CD4-positive, CD25-positive, alpha-beta regulatory T cell (primary cell): ENCODE measurements around the gene TTC28. TPM values are rescaled to one million over a fixed set of nuclear protein-coding genes. Genes with fewer than 3 reads are reported as not detected.

Experiments used
- ATAC-seq, 2 donors: fragments of 150-1000 bp; cut with Tn5 transposase; one replicate each; pipeline ENCODE4 v1.10.0; 2021; ENCODE audit warnings: low read depth in 2 of 2, moderate number of reproducible peaks in 2 of 2, moderate library complexity in 1 of 2
- DNase-seq, 3 donors: peaks; one replicate each; pipeline versions ENCODE4 v3.0.0 to v3.0.0-alpha.2; 2012 to 2022; ENCODE audit warnings: mixed read lengths in 1 of 3
- H3K27ac ChIP-seq: one replicate; pipeline ENCODE4 v1.7.0; 2013; ENCODE audit warnings: mild to moderate bottlenecking, low read length; ENCODE audit not compliant: insufficient read depth, poor library complexity, severe bottlenecking
- H3K27me3 ChIP-seq: one replicate; pipeline ENCODE4 v1.7.0; 2013; ENCODE audit warnings: low read length; ENCODE audit not compliant: control insufficient read depth, insufficient read depth
- H3K36me3 ChIP-seq: one replicate; pipeline ENCODE4 v1.7.0; 2013; ENCODE audit warnings: mild to moderate bottlenecking, low read length, moderate library complexity; ENCODE audit not compliant: control insufficient read depth, insufficient read depth
- H3K4me1 ChIP-seq: 2 replicates; pipeline ENCODE4 v1.7.0; 2013; ENCODE audit warnings: mild to moderate bottlenecking, low read length; ENCODE audit not compliant: insufficient read depth, control insufficient read depth, poor library complexity, severe bottlenecking
- H3K4me3 ChIP-seq: one replicate; pipeline ENCODE4 v1.7.0; 2013; ENCODE audit warnings: low read depth, mild to moderate bottlenecking, low read length, moderate library complexity
- H3K9me3 ChIP-seq, 2 experiments: 1 replicate in 1 of 2; 2 replicates in 1 of 2; pipeline ENCODE4 v1.7.0; 2013; ENCODE audit warnings: low read length in 2 of 2, mild to moderate bottlenecking in 1 of 2, moderate library complexity in 1 of 2; ENCODE audit not compliant: control insufficient read depth in 2 of 2
- H3K27ac Mint-ChIP-seq, 3 donors: one replicate each; pipeline ENCODE4 v1.8.0; 2020 to 2022; ENCODE audit warnings: mild to moderate bottlenecking in 3 of 3, mixed read lengths in 3 of 3, moderate library complexity in 2 of 3
- H3K27me3 Mint-ChIP-seq: one replicate; pipeline ENCODE4 v1.8.0; 2022; ENCODE audit warnings: mild to moderate bottlenecking, mixed read lengths
- H3K36me3 Mint-ChIP-seq: one replicate; pipeline ENCODE4 v1.8.0; 2020; ENCODE audit warnings: mixed read lengths
- H3K4me1 Mint-ChIP-seq, 4 donors: one replicate each; pipeline ENCODE4 v1.8.0; 2020 to 2022; ENCODE audit warnings: mixed read lengths in 4 of 4, mild to moderate bottlenecking in 1 of 4
- H3K4me3 Mint-ChIP-seq, 4 donors: one replicate each; pipeline ENCODE4 v1.8.0; 2020 to 2022; ENCODE audit warnings: mild to moderate bottlenecking in 4 of 4, mixed read lengths in 4 of 4, moderate library complexity in 3 of 4
- H3K9me3 Mint-ChIP-seq, 7 donors: one replicate each; pipeline ENCODE4 v1.8.0; 2020 to 2022; ENCODE audit warnings: mixed read lengths in 7 of 7, mild to moderate bottlenecking in 3 of 7, moderate library complexity in 2 of 7
- polyA plus RNA-seq, 4 donors: library from polyadenylated mRNA; unstranded; fragments of 300-500 nt; fragmentation: Illumina TruSeq; gene quantifications; one replicate each; pipeline ENCODE4 v1.2.3, GENCODE V29; 2021
- total RNA-seq: library from RNA; stranded (reverse); gene quantifications from one replicate; pipeline ENCODE4 v1.2.3, GENCODE V29; 2022

The TTC28 gene
- total and polyA plus RNA-seq, 5 donors from 2014 or later: 0.02 to 2.7 (median 0.28) TPM; not detected in 1

DNA sequence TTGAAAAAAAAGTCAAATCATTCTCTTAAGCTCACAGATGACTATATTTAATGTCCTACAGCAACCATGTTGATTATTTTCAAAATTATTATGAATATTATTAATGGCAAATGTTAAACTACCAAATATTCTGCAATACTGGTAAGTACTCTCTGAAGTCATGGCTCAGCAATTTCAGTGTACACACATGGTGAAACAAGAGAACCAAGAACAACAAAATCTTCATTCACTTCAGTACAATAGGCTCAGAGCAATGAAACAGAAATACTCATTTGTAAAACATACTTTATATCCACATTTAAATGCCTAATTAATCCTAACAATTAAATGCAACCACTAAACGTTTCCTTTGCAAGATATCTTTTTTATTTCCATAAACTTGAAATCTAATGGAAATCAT, 347.2 kb downstream of the TTC28 start:
- Mint-ChIP-seq H3K4me1 (peaks cover 0 to 1% (median 0%) of the 10 kb centered on the region in 4 donors), H3K27me3 (peaks cover 5% of the 10 kb centered on the region), H3K4me3 (no peak overlapping the region), H3K9me3 (peaks cover 0 to 5% (median 0%) of the 10 kb centered on the region in 7 donors), H3K27ac (no peak overlapping the region), H3K36me3 (no peaks in the 10 kb centered on the region)
- Histone ChIP-seq H3K4me3 (no peak overlapping the region), H3K27ac (no peak overlapping the region), H3K9me3 (no peaks in the 10 kb centered on the region), H3K27me3 (peaks cover 3% of the 10 kb centered on the region), H3K36me3 (no peaks in the 10 kb centered on the region), H3K4me1 (no peaks in the 10 kb centered on the region)
- no peak for DNase-seq
- no peak for ATAC-seq

GRCh38 chr22:28331695-28332094, 347.9 kb downstream of the TTC28 start:
- H3K36me3 Mint-ChIP-seq: no peaks in the 10 kb centered on the region
- no peak overlapping the region for H3K27ac ChIP-seq
- peaks cover 0 to 5% (median 0%) of the 10 kb centered on the region in 7 donors for H3K9me3 Mint-ChIP-seq
- H3K4me3 ChIP-seq: no peak overlapping the region
- peaks cover 3% of the 10 kb centered on the region for H3K27me3 ChIP-seq
- H3K27ac Mint-ChIP-seq: no peak overlapping the region
- peaks cover 5% of the 10 kb centered on the region for H3K27me3 Mint-ChIP-seq
- no peak overlapping the region for H3K4me3 Mint-ChIP-seq
- no peaks in the 10 kb centered on the region for H3K4me1 ChIP-seq
- no peak for DNase-seq
- H3K9me3 ChIP-seq: no peaks in the 10 kb centered on the region
- ATAC-seq: no peak
- peaks cover 0 to 1% (median 0%) of the 10 kb centered on the region in 4 donors for H3K4me1 Mint-ChIP-seq
- no peaks in the 10 kb centered on the region for H3K36me3 ChIP-seq

GRCh38 chr22:28329186-28330073, 350.2 kb downstream of the TTC28 start:
- H3K27me3 Mint-ChIP-seq: peaks cover 5% of the 10 kb centered on the region
- H3K27ac Mint-ChIP-seq: no peak overlapping the region
- H3K9me3 Mint-ChIP-seq: peaks cover 0 to 1% (median 0%) of the 10 kb centered on the region in 7 donors
- H3K4me1 ChIP-seq: no peaks in the 10 kb centered on the region
- H3K36me3 ChIP-seq: no peaks in the 10 kb centered on the region
- no peak overlapping the region for H3K27ac ChIP-seq
- no peaks in the 10 kb centered on the region for H3K9me3 ChIP-seq
- no peak overlapping the region for H3K4me3 ChIP-seq
- ATAC-seq (no peak), DNase-seq (no peak)
- H3K27me3 ChIP-seq: peaks cover 6% of the 10 kb centered on the region
- peaks cover 0 to 1% (median 0%) of the 10 kb centered on the region in 4 donors for H3K4me1 Mint-ChIP-seq
- H3K4me3 Mint-ChIP-seq: no peak overlapping the region
- H3K36me3 Mint-ChIP-seq: no peaks in the 10 kb centered on the region

- Mint-ChIP-seq H3K36me3 (no peaks in the 10 kb centered on the region), H3K4me3 (no peak overlapping the region), H3K27me3 (peaks cover 6% of the 10 kb centered on the region), H3K27ac (no peak overlapping the region), H3K9me3 (no peaks in the 10 kb centered on the region), H3K4me1 (peaks cover 0 to 1% (median 0%) of the 10 kb centered on the region in 4 donors)
- no peak overlapping the region for H3K27ac ChIP-seq
- no peak for ATAC-seq
- peaks cover 6% of the 10 kb centered on the region for H3K27me3 ChIP-seq
- peak in 1 of 3 donors; percentile 16 for DNase-seq
- no peaks in the 10 kb centered on the region for H3K4me1 ChIP-seq
- no peaks in the 10 kb centered on the region for H3K36me3 ChIP-seq
- H3K9me3 ChIP-seq: no peaks in the 10 kb centered on the region
- no peak overlapping the region for H3K4me3 ChIP-seq
Measured at GRCh38 chr22:28328756-28329155, 350.9 kb downstream of the TTC28 start.

DNA sequence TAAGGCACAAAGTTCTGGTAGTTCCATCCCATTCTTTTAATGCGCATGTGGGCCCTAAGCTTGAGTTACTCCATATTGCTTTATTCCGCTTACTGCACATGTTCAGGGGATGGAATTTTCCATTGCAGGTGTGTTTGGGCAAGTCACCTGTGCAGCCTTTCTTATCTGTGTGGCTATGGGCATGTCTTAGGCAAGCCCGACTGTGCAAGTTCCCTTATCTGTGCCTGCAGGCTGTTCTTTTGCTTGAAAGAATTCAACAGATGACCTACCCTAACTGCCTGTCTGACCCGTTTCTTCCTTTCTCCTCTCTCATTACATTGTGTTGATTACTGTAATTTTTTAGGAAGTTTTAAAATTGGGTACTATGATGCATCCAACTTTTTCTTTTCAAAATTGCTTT, 363.6 kb downstream of the TTC28 start:
- H3K9me3 Mint-ChIP-seq: peaks cover 0 to 3% (median 0%) of the 10 kb centered on the region in 7 donors
- H3K27ac Mint-ChIP-seq: no peak overlapping the region

DNA sequence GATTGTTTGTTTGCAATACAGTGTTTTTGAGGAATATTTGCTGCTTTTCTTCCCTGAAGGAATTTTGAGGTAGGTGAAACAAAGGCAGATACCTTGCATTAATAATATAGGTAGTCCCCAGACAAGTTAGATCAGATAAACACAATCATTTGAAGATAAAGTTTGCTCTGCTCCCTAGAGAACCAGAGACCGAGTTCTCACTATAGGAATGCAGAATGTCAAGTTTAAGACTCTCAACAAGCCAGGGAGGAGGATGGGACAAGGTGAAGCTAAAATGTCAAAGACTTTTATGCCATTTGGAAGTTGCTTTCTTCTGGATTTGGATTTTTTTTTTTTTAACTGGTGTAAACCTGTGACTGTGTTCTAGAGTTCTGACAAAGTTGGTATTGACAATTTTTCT, 364.7 kb downstream of the TTC28 start:
- ATAC-seq (no peak), DNase-seq (no peak)
- H3K27ac Mint-ChIP-seq: peak overlapping the region in 1 of 3 donors; percentile 68
- H3K4me3 ChIP-seq: no peak overlapping the region
- H3K9me3 ChIP-seq: no peaks in the 10 kb centered on the region
- no peaks in the 10 kb centered on the region for H3K4me1 ChIP-seq
- H3K27me3 ChIP-seq: peaks cover 2% of the 10 kb centered on the region
- H3K36me3 Mint-ChIP-seq: no peaks in the 10 kb centered on the region
- H3K9me3 Mint-ChIP-seq: peaks cover 0 to 3% (median 0%) of the 10 kb centered on the region in 7 donors
- no peak overlapping the region for H3K27ac ChIP-seq
- H3K36me3 ChIP-seq: no peaks in the 10 kb centered on the region
- no peaks in the 10 kb centered on the region for H3K4me1 Mint-ChIP-seq
- H3K27me3 Mint-ChIP-seq: peaks cover 28% of the 10 kb centered on the region
- no peak overlapping the region for H3K4me3 Mint-ChIP-seq

More for the DNA sequence above, 363.6 kb downstream of the TTC28 start:
- ATAC-seq (no peak), DNase-seq (peak in 1 of 3 donors; percentile 7)
- H3K27ac ChIP-seq: no peak overlapping the region
- H3K4me3 ChIP-seq: no peak overlapping the region
- no peaks in the 10 kb centered on the region for H3K9me3 ChIP-seq
- Mint-ChIP-seq H3K36me3 (no peaks in the 10 kb centered on the region), H3K27me3 (peaks cover 29% of the 10 kb centered on the region), H3K4me1 (no peaks in the 10 kb centered on the region), H3K4me3 (no peak overlapping the region)
- no peaks in the 10 kb centered on the region for H3K36me3 ChIP-seq
- no peaks in the 10 kb centered on the region for H3K27me3 ChIP-seq
- H3K4me1 ChIP-seq: no peaks in the 10 kb centered on the region

DNA sequence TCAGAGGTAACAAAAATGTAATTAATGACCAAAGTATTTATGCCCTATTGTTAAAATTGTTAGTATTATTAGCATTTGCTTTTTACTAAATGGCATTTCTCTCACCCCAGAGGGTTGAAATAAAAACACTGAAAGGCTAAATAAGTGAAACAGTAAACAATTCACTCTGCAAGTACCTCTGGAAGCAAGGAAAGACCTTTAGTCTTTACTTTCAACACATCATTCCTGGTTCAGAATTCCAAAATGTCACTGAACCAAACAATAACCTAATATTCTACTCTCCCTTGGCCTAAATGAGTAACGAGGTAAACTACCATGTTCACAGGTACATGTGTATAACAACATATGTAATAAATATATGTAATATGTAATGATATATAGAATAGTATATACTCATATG, 369.3 kb downstream of the TTC28 start:
- no peaks in the 10 kb centered on the region for H3K36me3 Mint-ChIP-seq
- peaks cover 7% of the 10 kb centered on the region for H3K27me3 ChIP-seq
- H3K27ac Mint-ChIP-seq: no peak overlapping the region
- peaks cover 25% of the 10 kb centered on the region for H3K27me3 Mint-ChIP-seq
- H3K9me3 ChIP-seq: no peaks in the 10 kb centered on the region
- H3K4me3 Mint-ChIP-seq: no peak overlapping the region
- DNase-seq (no peak), ATAC-seq (no peak)
- H3K9me3 Mint-ChIP-seq: peaks cover 0 to 3% (median 0%) of the 10 kb centered on the region in 7 donors
- no peaks in the 10 kb centered on the region for H3K36me3 ChIP-seq
- H3K27ac ChIP-seq: no peak overlapping the region
- no peaks in the 10 kb centered on the region for H3K4me1 ChIP-seq
- H3K4me3 ChIP-seq: no peak overlapping the region
- H3K4me1 Mint-ChIP-seq: no peaks in the 10 kb centered on the region

GRCh38 chr22:28299753-28300152, 379.9 kb downstream of the TTC28 start:
- Mint-ChIP-seq H3K4me3 (no peak overlapping the region), H3K9me3 (no peaks in the 10 kb centered on the region), H3K27ac (no peak overlapping the region), H3K27me3 (peaks cover 14% of the 10 kb centered on the region), H3K36me3 (no peaks in the 10 kb centered on the region), H3K4me1 (no peaks in the 10 kb centered on the region)
- Histone ChIP-seq H3K4me3 (no peak overlapping the region), H3K27me3 (peaks cover 7% of the 10 kb centered on the region), H3K9me3 (no peaks in the 10 kb centered on the region), H3K36me3 (no peaks in the 10 kb centered on the region), H3K4me1 (no peaks in the 10 kb centered on the region), H3K27ac (no peak overlapping the region)
- no peak for DNase-seq
- no peak for ATAC-seq
